H1 (cell line): Measurements from ENCODE around the gene PPIF.

Experiments
- ATF3 ChIP-seq: IDR thresholded peaks from 2 replicates; pipeline ENCODE4 v1.6.1; 2011; ENCODE audit warnings: low read depth, mild to moderate bottlenecking, low read length; ENCODE audit not compliant: insufficient read depth
- CTCF ChIP-seq, 3 experiments: IDR thresholded peaks; 1 replicate in 2 of 3; 2 replicates in 1 of 3; pipeline versions ENCODE4 v1.5.1 to v1.6.1; 2011; ENCODE audit warnings: low read length in 3 of 3, mild to moderate bottlenecking in 3 of 3, inconsistent platforms in 2 of 3, low read depth in 1 of 3, moderate library complexity in 1 of 3; ENCODE audit not compliant: insufficient read depth in 1 of 3; ENCODE audit errors: control extremely low read depth in 1 of 3
- EZH2 ChIP-seq: fragments of 200-600 bp; sonication (generic); IDR thresholded peaks from 2 replicates; pipeline ENCODE4 v1.7.1; 2012; ENCODE audit warnings: low read depth, mild to moderate bottlenecking, moderate library complexity, low read length, inconsistent platforms; ENCODE audit not compliant: severe bottlenecking
- KDM1A ChIP-seq: fragments of 200-600, 300-600 bp; sonication (generic); IDR thresholded peaks from 2 replicates; pipeline ENCODE4 v1.7.1; 2016; ENCODE audit warnings: mild to moderate bottlenecking, low read length, borderline replicate concordance
- POLR2A ChIP-seq, 2 experiments: IDR thresholded peaks; 1 replicate in 1 of 2; 2 replicates in 1 of 2; pipeline ENCODE4 v1.6.1; 2011; ENCODE audit warnings: low read depth in 2 of 2, low read length in 2 of 2, mild to moderate bottlenecking in 2 of 2; ENCODE audit errors: control extremely low read depth in 1 of 2
- POLR2AphosphoS5 ChIP-seq: IDR thresholded peaks from 2 replicates; pipeline ENCODE4 v1.6.1; 2011; ENCODE audit warnings: low read depth, low read length
- SIN3A ChIP-seq, 2 experiments: IDR thresholded peaks in 1 of 2; conservative IDR thresholded peaks in 1 of 2; 2 replicates each; pipeline ENCODE4 v1.6.1; 2011 to 2012; ENCODE audit warnings: low read length in 2 of 2, improper control_type of control experiment in 1 of 2, low read depth in 1 of 2, mild to moderate bottlenecking in 1 of 2
- SP2 ChIP-seq: IDR thresholded peaks from 2 replicates; pipeline ENCODE4 v1.6.1; 2012; ENCODE audit warnings: mild to moderate bottlenecking, low read length, inconsistent platforms
- SUZ12 ChIP-seq: fragments of 200-600 bp; sonication (generic); IDR thresholded peaks from 2 replicates; pipeline ENCODE4 v1.6.1; 2012; ENCODE audit warnings: mild to moderate bottlenecking, inconsistent platforms, low read length, moderate library complexity, mixed read lengths
- USF2 ChIP-seq: IDR thresholded peaks from 2 replicates; pipeline ENCODE4 v1.6.1; 2011; ENCODE audit warnings: low read length, improper control_type of control experiment
- ZNF274 ChIP-seq: IDR thresholded peaks from 2 replicates; pipeline ENCODE4 v1.7.0; 2012; ENCODE audit warnings: low read length, borderline replicate concordance; ENCODE audit errors: extremely low read depth

GRCh38 chr10:79377557-79378382 lies 30.5 kb downstream of the PPIF start:
- TF ChIP-seq CTCF (IDR thresholded peaks at IDR 0.05; ENCODE audit: control extremely low read depth in 1 of 3, insufficient read depth in 1 of 3, low read depth in 1 of 3, low read length in 3 of 3) (no peak), USF2 (no peak), ATF3 (no peak), POLR2A (IDR thresholded peaks at IDR 0.05; ENCODE audit: control extremely low read depth in 1 of 2, low read depth in 2 of 2, low read length in 2 of 2) (no peak), POLR2AphosphoS5 (no peak), EZH2 (no peak), KDM1A (no peak), SP2 (no peak), SIN3A (conservative IDR thresholded peaks at IDR 0.05 in 1 of 2, IDR thresholded peaks at IDR 0.05 in 1 of 2; ENCODE audit: low read depth in 1 of 2, low read length in 2 of 2) (no peak), SUZ12 (no peak), ZNF274 (no peak)
